ENCODE data around the gene FREY1.

GRCh38 chr11:45927684-45928413, 20.8 kb upstream of the FREY1 start:
- no peak for TF ChIP-seq CTCF (IDR thresholded peaks at IDR 0.05)
- TF ChIP-seq POLR2AphosphoS5 (IDR thresholded peaks at IDR 0.05) = no peak

All from stomach (tissue), 4 donors.